K562 (cell line): ENCODE results near the gene NUP35. TPM values are rescaled to one million over a fixed set of nuclear protein-coding genes. Genes with fewer than 3 reads are reported as not detected.

Experiments
- BMI1 ChIP-seq: fragments of 150-350 bp; IDR thresholded peaks from 2 replicates; pipeline ENCODE4 v1.6.1; 2014; ENCODE audit warnings: low read length
- BRD9 ChIP-seq: fragments of 450-650 bp; IDR thresholded peaks from 2 replicates; pipeline ENCODE4 v1.6.1; 2018; ENCODE audit warnings: low read depth; ENCODE audit not compliant: partially characterized antibody
- CBX1 ChIP-seq: sonication (generic); IDR thresholded peaks from 2 replicates; pipeline ENCODE4 v1.6.1; 2016; ENCODE audit warnings: antibody characterized with exemption, low read depth, mild to moderate bottlenecking
- DMBX1 ChIP-seq: fragments of 250-450 bp; sonication (Bioruptor Pico); IDR thresholded peaks from 2 replicates; pipeline ENCODE4 v1.8.0; 2022; ENCODE audit warnings: inconsistent platforms, mild to moderate bottlenecking, moderate library complexity, borderline replicate concordance
- HEY1 ChIP-seq: fragments of 250-450 bp; sonication (Bioruptor Pico); IDR thresholded peaks from 2 replicates; pipeline ENCODE4 v1.5.0; 2020; ENCODE audit warnings: mild to moderate bottlenecking, moderate library complexity, borderline replicate concordance
- MYNN ChIP-seq, 2 experiments: sonication (generic); formaldehyde crosslinking in 1 of 2; IDR thresholded peaks; 2 replicates each; pipeline versions ENCODE4 v1.5.0 to v1.6.1; 2016 to 2020; ENCODE audit warnings: antibody characterized with exemption in 1 of 2, missing genetic modification reagents in 1 of 2
- SP1 ChIP-seq: sonication (generic); formaldehyde crosslinking; IDR thresholded peaks from 2 replicates; pipeline ENCODE4 v1.8.1; 2022; ENCODE audit warnings: mild to moderate bottlenecking, missing genetic modification reagents
- ZC3H11A ChIP-seq: IDR thresholded peaks from 2 replicates; pipeline ENCODE4 v1.6.1; 2012; ENCODE audit warnings: low read depth, low read length, improper control_type of control experiment
- ZNF134 ChIP-seq: fragments of 250-450 bp; sonication (Bioruptor Pico); conservative IDR thresholded peaks from 2 replicates; pipeline ENCODE4 v1.4.0; 2020
- ZNF3 ChIP-seq: fragments of 250-450 bp; sonication (Bioruptor Pico); IDR thresholded peaks from 2 replicates; pipeline ENCODE4 v1.5.0; 2021; ENCODE audit warnings: mild to moderate bottlenecking, moderate library complexity
- ZNF778 ChIP-seq: fragments of 450-650 bp; formaldehyde crosslinking; IDR thresholded peaks from 2 replicates; pipeline ENCODE4 v1.4.0; 2020; ENCODE audit warnings: mild to moderate bottlenecking, moderate library complexity
- polyA plus RNA-seq, 8 experiments: library from polyadenylated mRNA; depleted of rRNA in 4 of 8; stranded (reverse) in 5 of 8; unstranded in 3 of 8; fragments of >200 nt; fragmentation: Nextera tagmentation in 2 of 8; fragmentation: Illumina TruSeq in 1 of 8; extraction: Ambion mirVana in 2 of 8; extraction: Trizol in 1 of 8; gene quantifications; 2 replicates each; pipeline versions ENCODE4 v1.2.1 to v1.2.3, GENCODE V29; 2011 to 2014; ENCODE audit warnings: inconsistent platforms in 1 of 8, missing spikeins in 1 of 8
- total RNA-seq, 7 experiments: library from RNA; depleted of rRNA in 6 of 7; stranded (reverse); fragments of >200 nt in 6 of 7; fragmentation: Illumina TruSeq in 2 of 7; extraction: Trizol in 2 of 7; gene quantifications; 2 replicates each; pipeline versions ENCODE4 v1.2.1 to v1.2.3, GENCODE V29; 2011 to 2021; ENCODE audit warnings: low replicate concordance in 1 of 7
- TF ChIP-seq, protein P1 (sequence below): fragments of 450-650 bp; IDR thresholded peaks from 2 replicates; pipeline ENCODE4 v1.6.1; 2017; ENCODE audit warnings: antibody characterized with exemption, mild to moderate bottlenecking
- TF ChIP-seq, protein P2 (sequence below): fragments of 250-450 bp; sonication (Bioruptor Pico); IDR thresholded peaks from 2 replicates; pipeline ENCODE4 v1.8.0; 2021; ENCODE audit warnings: moderate library complexity, mild to moderate bottlenecking, inconsistent platforms
- TF ChIP-seq, protein P3 (sequence below): sonication (generic); formaldehyde crosslinking; IDR thresholded peaks from 2 replicates; pipeline ENCODE4 v1.8.0; 2022; ENCODE audit warnings: missing genetic modification reagents, mild to moderate bottlenecking, moderate library complexity, borderline replicate concordance
- TF ChIP-seq, protein P4 (sequence below): fragments of 450-650 bp; IDR thresholded peaks from 2 replicates; pipeline ENCODE4 v1.6.1; 2016
- TF ChIP-seq, protein P5 (sequence below): IDR thresholded peaks from 3 replicates; pipeline ENCODE4 v1.6.1; 2011; ENCODE audit warnings: borderline replicate concordance, mild to moderate bottlenecking; ENCODE audit not compliant: insufficient read length, insufficient read depth
- TF ChIP-seq, protein P6 (sequence below), 2 experiments: fragments of 450-650 bp; conservative IDR thresholded peaks; 2 replicates each; pipeline ENCODE4 v1.6.1; 2017; ENCODE audit warnings: mild to moderate bottlenecking in 2 of 2, moderate library complexity in 2 of 2

The NUP35 gene
- total and polyA plus RNA-seq, 9 of the 15 experiments (the other 6 are each of a cell fraction or from before 2014, with no cell fraction given): 24.5 to 78.2 (median 51.1) TPM

DNA sequence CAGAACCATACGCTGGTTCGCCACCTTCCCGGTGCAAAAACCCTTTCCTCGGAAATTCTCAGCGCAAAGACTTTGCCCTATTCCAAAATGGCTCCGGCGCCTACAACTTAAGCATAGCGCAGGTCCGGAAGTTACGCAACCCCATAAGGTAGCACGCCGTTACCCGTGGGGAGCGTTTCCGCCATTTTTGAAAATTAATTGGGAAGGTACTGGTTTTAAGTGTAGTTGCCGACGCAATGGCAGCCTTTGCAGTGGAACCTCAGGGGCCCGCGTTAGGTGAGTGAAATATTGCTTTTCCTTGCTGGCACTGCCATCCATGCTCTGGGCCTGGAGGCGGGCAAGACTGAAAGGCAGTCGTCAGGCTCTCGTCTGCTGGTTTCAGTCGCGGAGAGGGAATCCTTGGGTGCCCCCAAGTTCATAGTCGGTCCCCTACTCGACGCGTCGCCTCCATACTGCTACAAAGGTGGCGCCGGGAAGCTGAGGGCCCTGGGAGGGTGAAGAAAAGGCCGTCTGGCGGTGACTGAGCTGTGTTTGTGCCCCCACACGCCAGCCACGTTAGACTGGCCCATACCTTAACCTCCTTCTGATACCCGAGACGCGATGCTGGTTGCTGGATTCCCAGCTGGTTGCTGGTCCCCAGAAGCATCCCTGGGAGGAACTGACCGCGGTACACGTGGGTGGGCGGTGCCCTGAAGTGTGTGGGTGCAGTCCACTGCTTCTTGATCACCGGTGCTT, at the start of gene NUP35 (continued):
- TF ChIP-seq, protein P1, sequence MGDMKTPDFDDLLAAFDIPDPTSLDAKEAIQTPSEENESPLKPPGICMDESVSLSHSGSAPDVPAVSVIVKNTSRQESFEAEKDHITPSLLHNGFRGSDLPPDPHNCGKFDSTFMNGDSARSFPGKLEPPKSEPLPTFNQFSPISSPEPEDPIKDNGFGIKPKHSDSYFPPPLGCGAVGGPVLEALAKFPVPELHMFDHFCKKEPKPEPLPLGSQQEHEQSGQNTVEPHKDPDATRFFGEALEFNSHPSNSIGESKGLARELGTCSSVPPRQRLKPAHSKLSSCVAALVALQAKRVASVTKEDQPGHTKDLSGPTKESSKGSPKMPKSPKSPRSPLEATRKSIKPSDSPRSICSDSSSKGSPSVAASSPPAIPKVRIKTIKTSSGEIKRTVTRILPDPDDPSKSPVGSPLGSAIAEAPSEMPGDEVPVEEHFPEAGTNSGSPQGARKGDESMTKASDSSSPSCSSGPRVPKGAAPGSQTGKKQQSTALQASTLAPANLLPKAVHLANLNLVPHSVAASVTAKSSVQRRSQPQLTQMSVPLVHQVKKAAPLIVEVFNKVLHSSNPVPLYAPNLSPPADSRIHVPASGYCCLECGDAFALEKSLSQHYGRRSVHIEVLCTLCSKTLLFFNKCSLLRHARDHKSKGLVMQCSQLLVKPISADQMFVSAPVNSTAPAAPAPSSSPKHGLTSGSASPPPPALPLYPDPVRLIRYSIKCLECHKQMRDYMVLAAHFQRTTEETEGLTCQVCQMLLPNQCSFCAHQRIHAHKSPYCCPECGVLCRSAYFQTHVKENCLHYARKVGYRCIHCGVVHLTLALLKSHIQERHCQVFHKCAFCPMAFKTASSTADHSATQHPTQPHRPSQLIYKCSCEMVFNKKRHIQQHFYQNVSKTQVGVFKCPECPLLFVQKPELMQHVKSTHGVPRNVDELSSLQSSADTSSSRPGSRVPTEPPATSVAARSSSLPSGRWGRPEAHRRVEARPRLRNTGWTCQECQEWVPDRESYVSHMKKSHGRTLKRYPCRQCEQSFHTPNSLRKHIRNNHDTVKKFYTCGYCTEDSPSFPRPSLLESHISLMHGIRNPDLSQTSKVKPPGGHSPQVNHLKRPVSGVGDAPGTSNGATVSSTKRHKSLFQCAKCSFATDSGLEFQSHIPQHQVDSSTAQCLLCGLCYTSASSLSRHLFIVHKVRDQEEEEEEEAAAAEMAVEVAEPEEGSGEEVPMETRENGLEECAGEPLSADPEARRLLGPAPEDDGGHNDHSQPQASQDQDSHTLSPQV: no peak; the same call in 1 of the 2 replicates
- TF ChIP-seq HEY1 (CRISPR knock-in tag) (no peak), BRD9 (peak; percentile 1), BMI1 (no peak), ZNF134 (no peak), DMBX1 (CRISPR knock-in tag) (no peak), ZNF3 (CRISPR knock-in tag) (no peak), SP1 (CRISPR knock-in tag) (peak; percentile 73; the same call in 1 of the 2 replicates), MYNN (IDR thresholded peaks at IDR 0.05) (0 out of 2 replicates have a peak, but pooled peaks have one; percentile 51), MYNN (CRISPR knock-in tag; IDR thresholded peaks at IDR 0.05) (no peak), CBX1 (no peak), ZNF778 (CRISPR knock-in tag) (no peak), ZC3H11A (no peak)
- TF ChIP-seq, protein P2, sequence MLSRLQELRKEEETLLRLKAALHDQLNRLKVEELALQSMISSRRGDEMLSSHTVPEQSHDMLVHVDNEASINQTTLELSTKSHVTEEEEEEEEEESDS (CRISPR knock-in tag): no peak
- TF ChIP-seq, protein P3, sequence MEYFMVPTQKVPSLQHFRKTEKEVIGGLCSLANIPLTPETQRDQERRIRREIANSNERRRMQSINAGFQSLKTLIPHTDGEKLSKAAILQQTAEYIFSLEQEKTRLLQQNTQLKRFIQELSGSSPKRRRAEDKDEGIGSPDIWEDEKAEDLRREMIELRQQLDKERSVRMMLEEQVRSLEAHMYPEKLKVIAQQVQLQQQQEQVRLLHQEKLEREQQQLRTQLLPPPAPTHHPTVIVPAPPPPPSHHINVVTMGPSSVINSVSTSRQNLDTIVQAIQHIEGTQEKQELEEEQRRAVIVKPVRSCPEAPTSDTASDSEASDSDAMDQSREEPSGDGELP (CRISPR knock-in tag): peak; percentile 99
- TF ChIP-seq, protein P4, sequence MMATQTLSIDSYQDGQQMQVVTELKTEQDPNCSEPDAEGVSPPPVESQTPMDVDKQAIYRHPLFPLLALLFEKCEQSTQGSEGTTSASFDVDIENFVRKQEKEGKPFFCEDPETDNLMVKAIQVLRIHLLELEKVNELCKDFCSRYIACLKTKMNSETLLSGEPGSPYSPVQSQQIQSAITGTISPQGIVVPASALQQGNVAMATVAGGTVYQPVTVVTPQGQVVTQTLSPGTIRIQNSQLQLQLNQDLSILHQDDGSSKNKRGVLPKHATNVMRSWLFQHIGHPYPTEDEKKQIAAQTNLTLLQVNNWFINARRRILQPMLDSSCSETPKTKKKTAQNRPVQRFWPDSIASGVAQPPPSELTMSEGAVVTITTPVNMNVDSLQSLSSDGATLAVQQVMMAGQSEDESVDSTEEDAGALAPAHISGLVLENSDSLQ: no peak
- TF ChIP-seq, protein P5, sequence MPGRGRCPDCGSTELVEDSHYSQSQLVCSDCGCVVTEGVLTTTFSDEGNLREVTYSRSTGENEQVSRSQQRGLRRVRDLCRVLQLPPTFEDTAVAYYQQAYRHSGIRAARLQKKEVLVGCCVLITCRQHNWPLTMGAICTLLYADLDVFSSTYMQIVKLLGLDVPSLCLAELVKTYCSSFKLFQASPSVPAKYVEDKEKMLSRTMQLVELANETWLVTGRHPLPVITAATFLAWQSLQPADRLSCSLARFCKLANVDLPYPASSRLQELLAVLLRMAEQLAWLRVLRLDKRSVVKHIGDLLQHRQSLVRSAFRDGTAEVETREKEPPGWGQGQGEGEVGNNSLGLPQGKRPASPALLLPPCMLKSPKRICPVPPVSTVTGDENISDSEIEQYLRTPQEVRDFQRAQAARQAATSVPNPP: no peak
- TF ChIP-seq, protein P6, sequence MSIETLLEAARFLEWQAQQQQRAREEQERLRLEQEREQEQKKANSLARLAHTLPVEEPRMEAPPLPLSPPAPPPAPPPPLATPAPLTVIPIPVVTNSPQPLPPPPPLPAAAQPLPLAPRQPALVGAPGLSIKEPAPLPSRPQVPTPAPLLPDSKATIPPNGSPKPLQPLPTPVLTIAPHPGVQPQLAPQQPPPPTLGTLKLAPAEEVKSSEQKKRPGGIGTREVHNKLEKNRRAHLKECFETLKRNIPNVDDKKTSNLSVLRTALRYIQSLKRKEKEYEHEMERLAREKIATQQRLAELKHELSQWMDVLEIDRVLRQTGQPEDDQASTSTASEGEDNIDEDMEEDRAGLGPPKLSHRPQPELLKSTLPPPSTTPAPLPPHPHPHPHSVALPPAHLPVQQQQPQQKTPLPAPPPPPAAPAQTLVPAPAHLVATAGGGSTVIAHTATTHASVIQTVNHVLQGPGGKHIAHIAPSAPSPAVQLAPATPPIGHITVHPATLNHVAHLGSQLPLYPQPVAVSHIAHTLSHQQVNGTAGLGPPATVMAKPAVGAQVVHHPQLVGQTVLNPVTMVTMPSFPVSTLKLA (conservative IDR thresholded peaks at IDR 0.05): peak; percentile 98 to 99
